Adrenal gland (tissue), 5 donors: Measurements from ENCODE around the gene MRFAP1.

Experiments used
- CTCF ChIP-seq, 6 experiments: fragments of 450-650 bp in 4 of 6; fragments of 200-600 bp in 2 of 6; sonication (generic) in 1 of 6; IDR thresholded peaks; 1 replicate in 5 of 6; 2 replicates in 1 of 6; pipeline versions ENCODE4 v1.5.1 to v1.8.0; 2016 to 2021; ENCODE audit warnings: antibody characterized with exemption in 6 of 6, mild to moderate bottlenecking in 2 of 6, moderate library complexity in 1 of 6
- POLR2A ChIP-seq, 2 donors: fragments of 450-650 bp; IDR thresholded peaks; one replicate each; pipeline ENCODE4 v1.6.1; 2017; ENCODE audit warnings: antibody characterized with exemption in 2 of 2, mild to moderate bottlenecking in 2 of 2, moderate library complexity in 1 of 2
- donor health status: DM: no; HTN: no; CAD: no.

GRCh38 chr4:6626066-6626465 lies 14.4 kb upstream of the MRFAP1 start:
- no peak for TF ChIP-seq CTCF (IDR thresholded peaks at IDR 0.05)
- TF ChIP-seq POLR2A (IDR thresholded peaks at IDR 0.05) = no peak
